DOHH2 (cell line): Measurements from ENCODE around the gene SEMA6C.

ENCODE experiments used
- H3F3A ChIP-seq: fragments of 200-600 bp; sonication (generic), shearing (Covaris generic); 2 replicates; pipeline ENCODE4 v1.6.0; 2016; ENCODE audit warnings: antibody characterized with exemption, mild to moderate bottlenecking; ENCODE audit not compliant: control insufficient read depth, insufficient read depth
- H3K27ac ChIP-seq: fragments of 200-600 bp; sonication (generic); 2 replicates; pipeline ENCODE4 v1.5.1; 2014; ENCODE audit warnings: low read depth, mild to moderate bottlenecking, low read length, moderate library complexity
- H3K27me3 ChIP-seq: fragments of 200-600 bp; sonication (generic); 2 replicates; pipeline ENCODE4 v1.6.1; 2014; ENCODE audit warnings: mild to moderate bottlenecking, low read length, mixed read lengths; ENCODE audit not compliant: control insufficient read depth
- H3K36me3 ChIP-seq: fragments of 200-600 bp; sonication (generic); 2 replicates; pipeline ENCODE4 v1.6.1; 2014; ENCODE audit warnings: mild to moderate bottlenecking, low read length, moderate library complexity, mixed read lengths; ENCODE audit not compliant: control insufficient read depth
- H3K4me1 ChIP-seq: fragments of 200-600 bp; sonication (generic); 2 replicates; pipeline ENCODE4 v1.6.1; 2014; ENCODE audit warnings: mild to moderate bottlenecking, low read length, mixed read lengths; ENCODE audit not compliant: control insufficient read depth
- H3K4me2 ChIP-seq: fragments of 200-600 bp; sonication (generic); 2 replicates; pipeline ENCODE4 v1.6.0; 2014; ENCODE audit warnings: mild to moderate bottlenecking, low read length, moderate library complexity
- H3K4me3 ChIP-seq: fragments of 200-600 bp; sonication (generic); 2 replicates; pipeline ENCODE4 v1.5.1; 2014; ENCODE audit warnings: mild to moderate bottlenecking, low read length, mixed read lengths
- H3K79me2 ChIP-seq: fragments of 200-600 bp; sonication (generic); 2 replicates; pipeline ENCODE4 v1.6.1; 2014; ENCODE audit warnings: mild to moderate bottlenecking, low read length, mixed read lengths; ENCODE audit not compliant: control insufficient read depth
- H3K9me2 ChIP-seq: fragments of 200-600 bp; sonication (generic); replicated peaks from 2 replicates; pipeline ENCODE4 v1.6.1; 2014; ENCODE audit warnings: mild to moderate bottlenecking, low read length, mixed read lengths; ENCODE audit not compliant: control insufficient read depth
- H3K9me3 ChIP-seq: fragments of 200-600 bp; sonication (generic); 2 replicates; pipeline ENCODE4 v1.6.1; 2014; ENCODE audit warnings: antibody characterized with exemption, low read length, mixed read lengths; ENCODE audit not compliant: control insufficient read depth, insufficient read depth
- H4K20me1 ChIP-seq: fragments of 200-600 bp; sonication (generic); 2 replicates; pipeline ENCODE4 v1.6.0; 2014; ENCODE audit warnings: low read depth, mild to moderate bottlenecking, antibody characterized with exemption, low read length, moderate library complexity; ENCODE audit not compliant: control insufficient read depth, insufficient read depth
- CTCF ChIP-seq: fragments of 200-600 bp; sonication (generic); IDR thresholded peaks from one replicate; pipeline ENCODE4 v1.5.1; 2014; ENCODE audit warnings: antibody characterized with exemption, mild to moderate bottlenecking, low read depth, low read length; ENCODE audit not compliant: poor library complexity, severe bottlenecking
- EZH2phosphoT487 ChIP-seq: fragments of 200-600 bp; sonication (generic); IDR thresholded peaks from 2 replicates; pipeline ENCODE4 v1.6.1; 2017; ENCODE audit warnings: borderline replicate concordance, mild to moderate bottlenecking, antibody characterized with exemption, low read length, moderate library complexity, mixed read lengths

The SEMA6C gene

DNA sequence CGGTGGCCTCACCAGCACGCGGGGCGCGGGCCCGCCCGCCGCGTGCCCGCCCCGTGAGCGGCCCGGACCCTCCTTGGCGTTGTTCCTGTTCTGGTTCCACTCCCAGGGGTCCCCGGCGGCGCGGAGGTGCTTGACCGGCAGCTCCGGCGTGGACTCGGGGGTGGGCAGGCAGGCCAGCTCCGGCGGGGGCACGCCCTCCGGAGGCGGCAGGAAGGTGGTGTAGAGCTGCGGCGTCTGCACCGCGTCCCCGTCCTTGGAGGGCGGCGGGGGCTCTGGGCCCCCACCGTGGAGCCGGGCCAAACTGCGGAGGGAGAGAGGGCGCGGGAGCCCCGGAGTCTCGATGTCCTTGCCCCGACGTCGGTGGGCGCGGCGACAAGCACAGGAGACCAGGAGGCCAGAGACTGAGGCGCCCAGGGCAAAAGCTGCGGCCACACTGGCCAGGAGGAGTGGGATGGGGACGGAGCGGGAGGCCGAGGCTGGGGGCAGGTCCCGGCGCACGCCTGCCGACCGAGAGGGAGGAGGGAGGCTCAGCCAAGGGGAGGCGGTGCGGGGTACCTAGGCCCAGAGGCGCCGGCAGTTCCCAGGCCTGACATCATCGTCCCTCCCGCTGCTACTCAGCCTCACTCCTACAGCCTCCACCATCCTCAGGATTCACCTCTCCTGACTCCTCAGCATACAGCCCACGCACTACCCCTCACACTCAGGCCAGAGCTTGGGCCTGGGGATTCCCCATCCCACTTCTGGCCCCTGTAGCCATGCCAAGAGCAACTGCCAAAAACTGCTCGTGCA is 13.2 kb downstream of the SEMA6C start:
- H3K36me3 ChIP-seq = no peaks in the 10 kb centered on the region
- H3K4me1 ChIP-seq = peaks cover 15% of the 10 kb centered on the region
- H3K27ac ChIP-seq = no peak overlapping the region
- H3K79me2 ChIP-seq = no peaks in the 10 kb centered on the region
- H3K27me3 ChIP-seq = 0 out of 2 replicates have a peak, but pooled peaks cover 4% of the 10 kb centered on the region
- no peaks in the 10 kb centered on the region for H3F3A ChIP-seq
- no peak overlapping the region for H3K4me2 ChIP-seq
- no peaks in the 10 kb centered on the region for H3K9me3 ChIP-seq
- H3K4me3 ChIP-seq = no peak overlapping the region
- TF ChIP-seq EZH2phosphoT487 = no peak
- TF ChIP-seq CTCF = no peak
- H3K9me2 ChIP-seq = no peaks in the 10 kb centered on the region
- H4K20me1 ChIP-seq = no peaks in the 10 kb centered on the region

GRCh38 chr1:151132335-151133017 is 14.0 kb downstream of the SEMA6C start:
- Histone ChIP-seq H3K27ac (no peak overlapping the region), H3K9me2 (no peaks in the 10 kb centered on the region), H3K36me3 (no peaks in the 10 kb centered on the region), H4K20me1 (no peaks in the 10 kb centered on the region), H3K4me1 (peaks cover 15% of the 10 kb centered on the region), H3K4me2 (no peak overlapping the region), H3K4me3 (no peak overlapping the region), H3K9me3 (no peaks in the 10 kb centered on the region), H3K27me3 (0 out of 2 replicates have a peak, but pooled peaks cover 4% of the 10 kb centered on the region), H3K79me2 (no peaks in the 10 kb centered on the region), H3F3A (no peaks in the 10 kb centered on the region)
- TF ChIP-seq CTCF (no peak), EZH2phosphoT487 (no peak)

GRCh38 chr1:151131701-151132334 is 14.6 kb downstream of the SEMA6C start:
- H3F3A ChIP-seq = no peaks in the 10 kb centered on the region
- H3K9me2 ChIP-seq = no peaks in the 10 kb centered on the region
- H3K9me3 ChIP-seq = no peaks in the 10 kb centered on the region
- peaks cover 15% of the 10 kb centered on the region for H3K4me1 ChIP-seq
- TF ChIP-seq CTCF (no peak), EZH2phosphoT487 (no peak)
- no peaks in the 10 kb centered on the region for H3K79me2 ChIP-seq
- 0 out of 2 replicates have a peak, but pooled peaks cover 4% of the 10 kb centered on the region for H3K27me3 ChIP-seq
- H3K4me3 ChIP-seq = peak overlapping the region; percentile 51
- H3K27ac ChIP-seq = no peak overlapping the region
- H3K4me2 ChIP-seq = peak overlapping the region; percentile 55
- H4K20me1 ChIP-seq = no peaks in the 10 kb centered on the region
- no peaks in the 10 kb centered on the region for H3K36me3 ChIP-seq
